ENCODE measurements around the gene RHOBTB3. TPM values are rescaled to one million over a fixed set of nuclear protein-coding genes. Genes with fewer than 3 reads are reported as not detected.

RHOBTB3 gene
- total and polyA plus RNA-seq, 10 of the 15 experiments (the other 5 are each of a cell fraction or from before 2014, with no cell fraction given) = 3.6 to 42.8 (median 8.4) TPM

GRCh38 chr5:95825495-95825894 lies 94.4 kb downstream of the RHOBTB3 start:
- BruUV-seq (replicated peaks) = no TSS peak
- H3K4me3 ChIP-seq = no peak overlapping the region
- peaks cover 22% of the 10 kb centered on the region for H3K79me2 ChIP-seq (ENCODE audit: control insufficient read depth, insufficient read depth, low read length)
- DNase-seq (ENCODE audit: low read depth, low spot score) (no peak), FAIRE-seq (no peak), ATAC-seq (no peak)
- no peak overlapping the region for H2AFZ ChIP-seq (ENCODE audit: control insufficient read depth, low read depth, low read length)
- H3K27me3 ChIP-seq (replicated peaks in 1 of 2; ENCODE audit: control insufficient read depth in 2 of 2, insufficient read depth in 2 of 2, low read length in 1 of 2) = no peaks in the 10 kb centered on the region
- no peak overlapping the region for H3K9ac ChIP-seq (ENCODE audit: control insufficient read depth, insufficient read depth, low read length)
- no peak for TF ChIP-seq SMARCA5 (IDR thresholded peaks at IDR 0.05)
- no peak for TF ChIP-seq EED (IDR thresholded peaks at IDR 0.05; ENCODE audit: low read depth)
- no peak for TF ChIP-seq ZNF207 (IDR thresholded peaks at IDR 0.05; ENCODE audit: borderline replicate concordance)
- TF ChIP-seq IKZF1 (conservative IDR thresholded peaks at IDR 0.05) = no peak
- H4K20me1 ChIP-seq (ENCODE audit: control insufficient read depth, insufficient read depth) = no peaks in the 10 kb centered on the region
- H3K4me2 ChIP-seq (ENCODE audit: control insufficient read depth, insufficient read depth) = no peak overlapping the region
- intact Hi-C loops (cut with micrococcal nuclease; ENCODE audit: unreplicated experiment) = no loop called here
- CTCF ChIA-PET = interaction anchor here (10.9 to 11.4 kb wide), 2 partner anchors 13 to 42 kb away, joined by 102 to 145 read pairs; no protein-coding TSS in a partner anchor
- no peaks in the 10 kb centered on the region for H3K36me3 ChIP-seq (ENCODE audit: control insufficient read depth in 2 of 2, insufficient read depth in 2 of 2, low read length in 1 of 2)
- H3K4me1 ChIP-seq (ENCODE audit: control insufficient read depth, insufficient read depth, low read length) = peaks cover 18% of the 10 kb centered on the region
- SMC1A ChIA-PET (ENCODE audit: uncharacterized antibody, unreplicated experiment) = interaction anchor here (5.8 to 15.2 kb wide), 4 partner anchors 17 to 44 kb away, joined by 21 to 320 read pairs (median 140); no protein-coding TSS in a partner anchor
- RAD21 ChIA-PET (ENCODE audit: unreplicated experiment) = interaction anchor here (8.6 to 12.7 kb wide), 2 partner anchors 14 to 18 kb away, joined by 149 to 186 read pairs; no protein-coding TSS in a partner anchor
- no peak overlapping the region for H3K27ac ChIP-seq (ENCODE audit: control insufficient read depth, insufficient read depth)
- WGBS (ENCODE audit: insufficient coverage, insufficient replicate concordance, low lambda C conversion rate, missing lambda C conversion rate) = 64% methylated on average over 3 of the region's 3 CpGs
- no peaks in the 10 kb centered on the region for H3K9me3 ChIP-seq (replicated peaks; ENCODE audit: control insufficient read depth, insufficient read depth, low read length)
- in situ Hi-C loops (cut with MboI) = no loop called here
- POLR2A ChIA-PET = interaction anchor here (1.0 to 10.1 kb wide), 3 partner anchors 10 to 17 kb away, joined by 4 to 153 read pairs (median 43); no protein-coding TSS in a partner anchor

- no peak for DNase-seq (ENCODE audit: low read depth, low spot score)
- H2AFZ ChIP-seq (ENCODE audit: control insufficient read depth, low read depth, low read length) = no peak overlapping the region
- no peaks in the 10 kb centered on the region for H3K27me3 ChIP-seq (replicated peaks in 1 of 2; ENCODE audit: control insufficient read depth in 2 of 2, insufficient read depth in 2 of 2, low read length in 1 of 2)
- intact Hi-C loops (cut with micrococcal nuclease; ENCODE audit: unreplicated experiment) (no loop called here), in situ Hi-C loops (cut with MboI) (no loop called here)
- H3K4me3 ChIP-seq = no peak overlapping the region
- SMC1A ChIA-PET (ENCODE audit: uncharacterized antibody, unreplicated experiment) = interaction anchor here (1.4 kb wide), 1 partner anchor 46 kb away, joined by 4 read pairs; no protein-coding TSS in a partner anchor
- H3K27ac ChIP-seq (ENCODE audit: control insufficient read depth, insufficient read depth) = no peak overlapping the region
- 79% methylated on average over 10 of the region's 10 CpGs for WGBS (ENCODE audit: insufficient coverage, insufficient replicate concordance, low lambda C conversion rate, missing lambda C conversion rate)
- no peaks in the 10 kb centered on the region for H4K20me1 ChIP-seq (ENCODE audit: control insufficient read depth, insufficient read depth)
- POLR2A ChIA-PET = interaction anchor here (1.0 kb wide), 1 partner anchor 19 kb away, joined by 3 read pairs; no protein-coding TSS in a partner anchor
- peaks cover 5% of the 10 kb centered on the region for H3K79me2 ChIP-seq (ENCODE audit: control insufficient read depth, insufficient read depth, low read length)
- FAIRE-seq = no peak
- H3K9me3 ChIP-seq (replicated peaks; ENCODE audit: control insufficient read depth, insufficient read depth, low read length) = no peaks in the 10 kb centered on the region
- no peak overlapping the region for H3K9ac ChIP-seq (ENCODE audit: control insufficient read depth, insufficient read depth, low read length)
- CTCF ChIA-PET = interaction anchor here (1.9 to 11.4 kb wide), 3 partner anchors 10 to 46 kb away, joined by 5 to 145 read pairs (median 8); no protein-coding TSS in a partner anchor
- no peak overlapping the region for H3K4me2 ChIP-seq (ENCODE audit: control insufficient read depth, insufficient read depth)
- no peak for ATAC-seq
- no TSS peak for BruUV-seq (replicated peaks)
- RAD21 ChIA-PET (ENCODE audit: unreplicated experiment) = no interaction called here
- H3K4me1 ChIP-seq (ENCODE audit: control insufficient read depth, insufficient read depth, low read length) = peaks cover 18% of the 10 kb centered on the region
- H3K36me3 ChIP-seq (ENCODE audit: control insufficient read depth in 2 of 2, insufficient read depth in 2 of 2, low read length in 1 of 2) = no peaks in the 10 kb centered on the region
- TF ChIP-seq MLLT1 (IDR thresholded peaks at IDR 0.05) (no peak), HCFC1 (IDR thresholded peaks at IDR 0.05; ENCODE audit: low read length) (no peak), FOS (IDR thresholded peaks at IDR 0.05; ENCODE audit: borderline replicate concordance, extremely low read depth, insufficient read length) (no peak), ZNF384 (IDR thresholded peaks at IDR 0.05; ENCODE audit: borderline replicate concordance, low read depth, low read length) (no peak), BRCA1 (IDR thresholded peaks at IDR 0.05; ENCODE audit: low read depth, low read length) (no peak), NR2C1 (IDR thresholded peaks at IDR 0.05) (no peak), EZH2 (IDR thresholded peaks at IDR 0.05; ENCODE audit: borderline replicate concordance, control insufficient read depth, low read depth, low read length) (no peak)
- TF ChIP-seq, protein P1, sequence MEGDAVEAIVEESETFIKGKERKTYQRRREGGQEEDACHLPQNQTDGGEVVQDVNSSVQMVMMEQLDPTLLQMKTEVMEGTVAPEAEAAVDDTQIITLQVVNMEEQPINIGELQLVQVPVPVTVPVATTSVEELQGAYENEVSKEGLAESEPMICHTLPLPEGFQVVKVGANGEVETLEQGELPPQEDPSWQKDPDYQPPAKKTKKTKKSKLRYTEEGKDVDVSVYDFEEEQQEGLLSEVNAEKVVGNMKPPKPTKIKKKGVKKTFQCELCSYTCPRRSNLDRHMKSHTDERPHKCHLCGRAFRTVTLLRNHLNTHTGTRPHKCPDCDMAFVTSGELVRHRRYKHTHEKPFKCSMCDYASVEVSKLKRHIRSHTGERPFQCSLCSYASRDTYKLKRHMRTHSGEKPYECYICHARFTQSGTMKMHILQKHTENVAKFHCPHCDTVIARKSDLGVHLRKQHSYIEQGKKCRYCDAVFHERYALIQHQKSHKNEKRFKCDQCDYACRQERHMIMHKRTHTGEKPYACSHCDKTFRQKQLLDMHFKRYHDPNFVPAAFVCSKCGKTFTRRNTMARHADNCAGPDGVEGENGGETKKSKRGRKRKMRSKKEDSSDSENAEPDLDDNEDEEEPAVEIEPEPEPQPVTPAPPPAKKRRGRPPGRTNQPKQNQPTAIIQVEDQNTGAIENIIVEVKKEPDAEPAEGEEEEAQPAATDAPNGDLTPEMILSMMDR (IDR thresholded peaks at IDR 0.05 in 2 of 3, conservative IDR thresholded peaks at IDR 0.05 in 1 of 3; ENCODE audit: control insufficient read depth in 2 of 3, extremely low read depth in 1 of 3, insufficient read depth in 1 of 3, low read depth in 3 of 3, low read length in 3 of 3) = no peak
These were observed 96.1 kb downstream of the RHOBTB3 start for GRCh38 chr5:95826949-95827891.
